Tibial artery (tissue), 4 donors: ENCODE results near the gene CLCN5.

ENCODE experiments used
- DNase-seq, 2 donors: peaks; one replicate each; pipeline ENCODE4 v3.0.0-alpha.2; 2019
- H3K27ac ChIP-seq, 2 donors: fragments of 200-600 bp; sonication (generic) in 1 of 2; 1 replicate in 1 of 2; 2 replicates in 1 of 2; pipeline ENCODE4 v1.5.1; 2018 to 2019; ENCODE audit warnings: mild to moderate bottlenecking in 1 of 2
- H3K27me3 ChIP-seq, 2 donors: fragments of 200-600 bp; sonication (generic) in 1 of 2; one replicate each; pipeline versions ENCODE4 v1.5.1 to v1.6.0; 2016 to 2019
- H3K36me3 ChIP-seq, 3 donors: fragments of 200-600 bp; sonication (generic) in 2 of 3; one replicate each; pipeline ENCODE4 v1.5.1; 2016 to 2019; ENCODE audit warnings: mild to moderate bottlenecking in 2 of 3
- H3K4me1 ChIP-seq, 4 donors: fragments of 200-600 bp; sonication (generic) in 2 of 4; 1 replicate in 3 of 4; 2 replicates in 1 of 4; pipeline ENCODE4 v1.5.1; 2016 to 2019
- H3K4me3 ChIP-seq, 2 donors: fragments of 200-600 bp; sonication (generic) in 1 of 2; 1 replicate in 1 of 2; 2 replicates in 1 of 2; pipeline ENCODE4 v1.5.1; 2018 to 2019; ENCODE audit warnings: mild to moderate bottlenecking in 2 of 2
- H3K9me3 ChIP-seq, 3 donors: fragments of 200-600 bp; sonication (generic) in 1 of 3; one replicate each; pipeline ENCODE4 v1.5.1; 2016 to 2019
- CTCF ChIP-seq, 2 experiments: fragments of 200-600 bp in 1 of 2; fragments of 450-650 bp in 1 of 2; IDR thresholded peaks; one replicate each; pipeline ENCODE4 v1.5.1; 2017 to 2019; ENCODE audit warnings: antibody characterized with exemption in 2 of 2, mild to moderate bottlenecking in 1 of 2, moderate library complexity in 1 of 2
- intact Hi-C: fragments of 100-400 bp; cut with DNase I; formaldehyde crosslinking; loops from one replicate; pipeline ENCODE4 v1.15.0; 2023; ENCODE audit warnings: low total_unique reads

Gene CLCN5

GRCh38 chrX:49878834-49879655 is 43.4 kb upstream of the CLCN5 start, which contains the start of gene USP27X:
TSS of gene USP27X (plus strand) at chrX:49879484. CDS start at chrX:49880308, 824 bp downstream.
- intact Hi-C loops = no loop called here
- H3K27me3 ChIP-seq = no peaks in the 10 kb centered on the region
- peaks cover 0 to 34% (median 7%) of the 10 kb centered on the region in 4 donors for H3K4me1 ChIP-seq
- peak within 1 kb of the TSS; percentile 89 to 94 for H3K27ac ChIP-seq
- peak; percentile 76 to 88 for DNase-seq
- TF ChIP-seq CTCF (IDR thresholded peaks at IDR 0.05) = peak; percentile 49 to 57
- H3K9me3 ChIP-seq = no peaks in the 10 kb centered on the region
- peak within 1 kb of the TSS; percentile 68 to 80 for H3K4me3 ChIP-seq
- H3K36me3 ChIP-seq = no peaks in the 10 kb centered on the region

GRCh38 chrX:49879656-49880277 is 42.6 kb upstream of the CLCN5 start:
- Histone ChIP-seq H3K4me3 (peak overlapping the region; percentile 68 to 80), H3K4me1 (peaks cover 0 to 34% (median 7%) of the 10 kb centered on the region in 4 donors), H3K27ac (peak overlapping the region; percentile 89 to 94), H3K36me3 (no peaks in the 10 kb centered on the region), H3K9me3 (no peaks in the 10 kb centered on the region), H3K27me3 (no peaks in the 10 kb centered on the region)
- intact Hi-C loops = no loop called here
- DNase-seq = no peak
- TF ChIP-seq CTCF (IDR thresholded peaks at IDR 0.05) = no peak

- no peaks in the 10 kb centered on the region for H3K9me3 ChIP-seq
- H3K27me3 ChIP-seq = no peaks in the 10 kb centered on the region
- no peak overlapping the region for H3K4me3 ChIP-seq
- intact Hi-C loops = no loop called here
- H3K36me3 ChIP-seq = no peaks in the 10 kb centered on the region
- peaks cover 0 to 34% (median 7%) of the 10 kb centered on the region in 4 donors for H3K4me1 ChIP-seq
- H3K27ac ChIP-seq = no peak overlapping the region
- DNase-seq = no peak
- no peak for TF ChIP-seq CTCF (IDR thresholded peaks at IDR 0.05)
Measured at GRCh38 chrX:49880668-49881067, 41.7 kb upstream of the CLCN5 start.

- no peaks in the 10 kb centered on the region for H3K36me3 ChIP-seq
- intact Hi-C loops = no loop called here
- H3K9me3 ChIP-seq = no peaks in the 10 kb centered on the region
- no peak overlapping the region for H3K27ac ChIP-seq
- H3K4me1 ChIP-seq = peaks cover 0 to 20% (median 3%) of the 10 kb centered on the region in 4 donors
- no peaks in the 10 kb centered on the region for H3K27me3 ChIP-seq
- TF ChIP-seq CTCF (IDR thresholded peaks at IDR 0.05) = peak; percentile 39 to 48
- no peak overlapping the region for H3K4me3 ChIP-seq
- DNase-seq = peak; percentile 45 to 64
Measured at GRCh38 chrX:49884290-49884862, 38.0 kb upstream of the CLCN5 start.

GRCh38 chrX:49892542-49892941 is 29.9 kb upstream of the CLCN5 start:
- H3K36me3 ChIP-seq = no peaks in the 10 kb centered on the region
- no peaks in the 10 kb centered on the region for H3K9me3 ChIP-seq
- TF ChIP-seq CTCF (IDR thresholded peaks at IDR 0.05) = no peak
- no peak overlapping the region for H3K4me3 ChIP-seq
- no peaks in the 10 kb centered on the region for H3K4me1 ChIP-seq
- H3K27ac ChIP-seq = no peak overlapping the region
- DNase-seq = no peak
- H3K27me3 ChIP-seq = no peaks in the 10 kb centered on the region
- intact Hi-C loops = no loop called here
